ENCODE measurements around the gene CHST11. TPM values are rescaled to one million over a fixed set of nuclear protein-coding genes. Genes with fewer than 3 reads are reported as not detected.
A peak's percentile ranks its signal among the peaks of the same experiment; 100 is the strongest.

Gene CHST11
- total and polyA plus RNA-seq, 9 of the 15 experiments (the other 6 are each of a cell fraction or from before 2014, with no cell fraction given): 2.3 to 38.7 (median 15.0) TPM

- TF ChIP-seq ZNF280B (CRISPR knock-in tag; IDR thresholded peaks at IDR 0.05): no peak
- no peak for TF ChIP-seq TEAD1 (CRISPR knock-in tag; IDR thresholded peaks at IDR 0.05)
- TF ChIP-seq, protein P1, sequence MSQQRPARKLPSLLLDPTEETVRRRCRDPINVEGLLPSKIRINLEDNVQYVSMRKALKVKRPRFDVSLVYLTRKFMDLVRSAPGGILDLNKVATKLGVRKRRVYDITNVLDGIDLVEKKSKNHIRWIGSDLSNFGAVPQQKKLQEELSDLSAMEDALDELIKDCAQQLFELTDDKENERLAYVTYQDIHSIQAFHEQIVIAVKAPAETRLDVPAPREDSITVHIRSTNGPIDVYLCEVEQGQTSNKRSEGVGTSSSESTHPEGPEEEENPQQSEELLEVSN (IDR thresholded peaks at IDR 0.05; ENCODE audit: borderline replicate concordance in 1 of 2, extremely low read depth in 1 of 2, insufficient read depth in 1 of 2, insufficient read length in 1 of 2, low read depth in 1 of 2, low read length in 1 of 2, poor library complexity in 1 of 2, severe bottlenecking in 1 of 2): no peak
- no peak for TF ChIP-seq SRSF3 (IDR thresholded peaks at IDR 0.05; ENCODE audit: insufficient read depth, low read length)
These were observed 30.4 kb downstream of the CHST11 start (continued) for GRCh38 chr12:104486943-104487819.

DNA sequence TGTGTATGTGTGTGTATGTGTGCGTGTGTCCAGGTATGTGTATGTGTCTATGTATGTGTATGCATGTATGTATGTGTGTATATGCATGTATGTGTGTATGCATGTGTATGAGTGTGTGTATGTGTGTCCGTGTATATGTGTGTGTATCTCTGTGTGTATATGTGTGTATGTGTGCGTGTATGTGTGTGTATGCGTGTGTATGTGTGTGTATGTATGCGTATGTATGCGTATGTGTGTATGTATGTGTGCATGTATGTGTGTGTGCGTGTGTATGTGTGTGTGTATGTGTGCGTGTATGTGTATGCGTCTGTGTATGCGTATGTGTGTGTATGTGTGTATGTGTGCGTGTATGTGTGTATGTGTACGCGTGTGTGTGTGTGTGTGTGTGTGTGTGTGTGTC is 31.6 kb downstream of the CHST11 start:
- peaks cover 25 to 56% of the 10 kb centered on the region in 2 experiments for H3K4me1 ChIP-seq (replicated peaks in 1 of 2; ENCODE audit: control insufficient read depth in 2 of 2, insufficient read depth in 2 of 2, low read length in 2 of 2)
- BruUV-seq (replicated peaks): no TSS peak
- POLR2A ChIA-PET: interaction anchor here (1.3 kb wide), 1 partner anchor 15 kb away, joined by 3 read pairs; no protein-coding TSS in a partner anchor
- TF ChIP-seq, protein P2, sequence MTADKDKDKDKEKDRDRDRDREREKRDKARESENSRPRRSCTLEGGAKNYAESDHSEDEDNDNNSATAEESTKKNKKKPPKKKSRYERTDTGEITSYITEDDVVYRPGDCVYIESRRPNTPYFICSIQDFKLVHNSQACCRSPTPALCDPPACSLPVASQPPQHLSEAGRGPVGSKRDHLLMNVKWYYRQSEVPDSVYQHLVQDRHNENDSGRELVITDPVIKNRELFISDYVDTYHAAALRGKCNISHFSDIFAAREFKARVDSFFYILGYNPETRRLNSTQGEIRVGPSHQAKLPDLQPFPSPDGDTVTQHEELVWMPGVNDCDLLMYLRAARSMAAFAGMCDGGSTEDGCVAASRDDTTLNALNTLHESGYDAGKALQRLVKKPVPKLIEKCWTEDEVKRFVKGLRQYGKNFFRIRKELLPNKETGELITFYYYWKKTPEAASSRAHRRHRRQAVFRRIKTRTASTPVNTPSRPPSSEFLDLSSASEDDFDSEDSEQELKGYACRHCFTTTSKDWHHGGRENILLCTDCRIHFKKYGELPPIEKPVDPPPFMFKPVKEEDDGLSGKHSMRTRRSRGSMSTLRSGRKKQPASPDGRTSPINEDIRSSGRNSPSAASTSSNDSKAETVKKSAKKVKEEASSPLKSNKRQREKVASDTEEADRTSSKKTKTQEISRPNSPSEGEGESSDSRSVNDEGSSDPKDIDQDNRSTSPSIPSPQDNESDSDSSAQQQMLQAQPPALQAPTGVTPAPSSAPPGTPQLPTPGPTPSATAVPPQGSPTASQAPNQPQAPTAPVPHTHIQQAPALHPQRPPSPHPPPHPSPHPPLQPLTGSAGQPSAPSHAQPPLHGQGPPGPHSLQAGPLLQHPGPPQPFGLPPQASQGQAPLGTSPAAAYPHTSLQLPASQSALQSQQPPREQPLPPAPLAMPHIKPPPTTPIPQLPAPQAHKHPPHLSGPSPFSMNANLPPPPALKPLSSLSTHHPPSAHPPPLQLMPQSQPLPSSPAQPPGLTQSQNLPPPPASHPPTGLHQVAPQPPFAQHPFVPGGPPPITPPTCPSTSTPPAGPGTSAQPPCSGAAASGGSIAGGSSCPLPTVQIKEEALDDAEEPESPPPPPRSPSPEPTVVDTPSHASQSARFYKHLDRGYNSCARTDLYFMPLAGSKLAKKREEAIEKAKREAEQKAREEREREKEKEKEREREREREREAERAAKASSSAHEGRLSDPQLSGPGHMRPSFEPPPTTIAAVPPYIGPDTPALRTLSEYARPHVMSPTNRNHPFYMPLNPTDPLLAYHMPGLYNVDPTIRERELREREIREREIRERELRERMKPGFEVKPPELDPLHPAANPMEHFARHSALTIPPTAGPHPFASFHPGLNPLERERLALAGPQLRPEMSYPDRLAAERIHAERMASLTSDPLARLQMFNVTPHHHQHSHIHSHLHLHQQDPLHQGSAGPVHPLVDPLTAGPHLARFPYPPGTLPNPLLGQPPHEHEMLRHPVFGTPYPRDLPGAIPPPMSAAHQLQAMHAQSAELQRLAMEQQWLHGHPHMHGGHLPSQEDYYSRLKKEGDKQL (CRISPR knock-in tag; IDR thresholded peaks at IDR 0.05; ENCODE audit: borderline replicate concordance): no peak
- peak; percentile 16 for TF ChIP-seq ASH1L (IDR thresholded peaks at IDR 0.05; ENCODE audit: borderline replicate concordance, low read depth, partially characterized antibody)
- TF ChIP-seq KDM5B (IDR thresholded peaks at IDR 0.05; ENCODE audit: insufficient replicate concordance, low read depth, low read length): no peak
- TF ChIP-seq GATAD2A (IDR thresholded peaks at IDR 0.05): peak; percentile 36; the same call in 1 of the 2 replicates
- TF ChIP-seq SRSF7 (optimal IDR thresholded peaks at IDR 0.05; ENCODE audit: low read depth, low read length): no peak

More for the DNA sequence above, 31.6 kb downstream of the CHST11 start:
- no peak for ATAC-seq
- no peak for DNase-seq (ENCODE audit: extremely low read depth in 1 of 4, low spot score in 3 of 4)
- no peak overlapping the region for H3K4me2 ChIP-seq (ENCODE audit: insufficient read depth, low read length)
- 86% methylated on average over 13 of the region's 13 CpGs for WGBS (ENCODE audit: insufficient coverage, low coverage, missing lambda C conversion rate)
- H3K27me3 ChIP-seq (ENCODE audit: control insufficient read depth in 2 of 2, insufficient read depth in 2 of 2, low read length in 2 of 2): no peaks in the 10 kb centered on the region
- peak; percentile 29 for FAIRE-seq
- H3K4me3 ChIP-seq: no peak overlapping the region
- peaks cover 10% of the 10 kb centered on the region for H3K36me3 ChIP-seq (ENCODE audit: control insufficient read depth, insufficient read depth, low read length)
- intact Hi-C loops (cut with micrococcal nuclease): no loop called here
- in situ Hi-C loops (cut with MboI): no loop called here
- H4K20me1 ChIP-seq (replicated peaks; ENCODE audit: control insufficient read depth, insufficient read depth, low read length): peaks cover 3% of the 10 kb centered on the region; the same call in 1 of the 2 replicates
- peaks cover 80% of the 10 kb centered on the region for H3K79me2 ChIP-seq (ENCODE audit: control insufficient read depth, insufficient read depth, low read length)
- H2AFZ ChIP-seq (ENCODE audit: low read depth, low read length): no peak overlapping the region
- H3K27ac ChIP-seq (ENCODE audit: extremely low read depth, low read depth, low read length): no peak overlapping the region; the same call in 2 of the 3 replicates
- no peaks in the 10 kb centered on the region for H3K9me3 ChIP-seq (replicated peaks; ENCODE audit: control insufficient read depth, insufficient read depth, low read depth, low read length)
- no peaks in the 10 kb centered on the region for H3K9me1 ChIP-seq (ENCODE audit: control insufficient read depth, insufficient read depth, low read length)
- CTCF ChIA-PET (ENCODE audit: low intra/inter-chr PET ratio): no interaction called here
- no peak overlapping the region for H3K9ac ChIP-seq (ENCODE audit: insufficient read depth in 1 of 2, low read depth in 2 of 2, low read length in 2 of 2)
